COR-L47 (cell line): ENCODE results near the gene EEFSEC.
A peak's percentile ranks its signal among the peaks of the same experiment; 100 is the strongest.

Experiments used
- DNase-seq: peaks from one replicate; lab custom pipeline; 2025; lab: John Stamatoyannopoulos, UW

The EEFSEC gene

GRCh38 chr3:128394033-128394432 lies 240.8 kb downstream of the EEFSEC start:
- no peak for DNase-seq

DNA sequence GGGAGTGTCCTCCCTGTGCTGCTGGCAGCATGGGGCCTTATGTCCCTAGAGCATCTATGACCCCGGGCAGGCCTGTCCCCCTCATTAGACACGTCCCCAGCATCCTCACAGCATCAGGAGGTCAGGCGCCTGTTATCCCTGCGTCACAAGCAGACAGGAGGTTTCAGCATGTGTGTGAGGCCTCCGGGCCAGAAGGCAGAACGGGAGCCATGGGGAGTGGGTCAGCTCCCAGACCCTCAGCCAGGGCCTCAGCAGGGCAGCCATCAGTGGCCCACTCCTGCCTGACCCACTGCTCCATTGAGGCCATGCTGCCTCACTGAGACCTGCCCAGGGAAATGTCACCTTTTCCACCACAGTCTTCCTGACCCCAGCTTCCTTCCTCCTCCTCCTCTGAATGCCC lies 241.8 kb downstream of the EEFSEC start:
- DNase-seq, result no peak

DNA sequence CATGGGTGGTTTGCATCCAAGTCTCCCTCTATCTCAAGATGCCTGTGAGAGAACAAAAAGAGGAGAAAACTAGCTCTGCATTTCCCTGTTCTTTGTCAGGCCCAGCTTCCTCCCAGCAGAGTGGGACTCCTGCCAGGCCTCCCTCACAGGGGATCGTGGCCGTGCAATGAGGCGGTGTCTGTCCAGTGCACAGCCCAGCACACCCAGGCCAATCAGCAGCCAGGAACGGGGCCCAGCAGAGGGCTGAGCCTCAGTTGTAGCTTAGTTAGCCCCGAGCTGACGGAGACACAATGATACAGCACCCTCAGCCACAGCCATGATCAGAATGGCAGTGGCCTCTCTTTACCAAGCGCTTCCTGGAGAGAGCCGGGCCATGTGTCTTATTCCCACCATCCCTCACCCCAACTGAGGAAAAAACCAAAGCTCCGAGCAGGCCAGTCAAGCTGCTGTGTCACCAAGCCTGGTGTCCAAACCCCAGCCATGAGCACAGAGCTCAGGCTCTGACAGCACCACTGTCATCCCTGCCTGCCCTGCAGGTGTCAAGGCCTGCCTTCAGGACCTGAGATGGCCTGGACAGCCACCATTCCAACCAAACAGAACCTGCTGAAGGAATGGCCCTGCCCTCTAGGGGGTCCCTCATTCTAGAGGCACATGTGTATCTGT lies 242.3 kb downstream of the EEFSEC start:
- DNase-seq, result no peak

DNA sequence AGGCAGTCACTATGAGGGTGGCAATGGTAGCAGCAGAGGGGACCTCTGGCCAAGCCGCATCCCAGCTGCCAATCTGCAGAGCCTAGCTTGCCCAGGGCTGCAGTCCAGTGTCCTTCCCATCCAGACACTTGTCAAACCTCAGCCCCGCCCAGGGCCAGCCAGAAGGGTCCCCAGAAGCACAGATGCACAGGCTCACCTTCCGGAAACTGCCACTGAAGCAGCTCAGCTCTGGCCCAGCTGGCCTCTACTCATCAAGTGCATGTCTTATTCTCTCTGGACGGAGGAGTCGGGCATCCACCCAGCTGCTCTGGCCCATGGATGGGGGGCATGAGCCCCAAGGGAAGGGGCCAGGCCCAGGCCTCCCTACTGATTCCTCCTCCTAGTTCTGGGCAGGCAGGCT lies 244.2 kb downstream of the EEFSEC start:
- DNase-seq, result no peak

DNA sequence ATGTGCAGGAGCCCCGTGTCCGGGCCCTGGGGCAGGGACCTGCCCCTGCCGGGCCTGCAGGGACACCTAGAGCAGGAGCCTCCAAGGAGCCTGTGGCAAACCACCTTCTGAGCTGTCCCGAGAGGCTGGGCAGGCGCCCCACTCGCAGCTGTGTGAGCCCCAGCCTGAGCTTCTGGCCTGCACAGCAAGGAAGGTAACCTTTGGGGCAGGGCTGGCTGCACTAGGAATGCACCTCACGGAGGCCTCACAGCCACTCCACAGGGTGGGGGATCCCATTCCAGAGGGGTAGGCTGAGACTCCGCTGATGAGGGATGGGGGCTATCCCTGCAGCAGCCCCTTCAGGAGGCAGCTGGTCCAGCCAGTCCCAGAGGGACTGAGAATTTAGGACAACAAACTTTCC lies 245.3 kb downstream of the EEFSEC start:
- DNase-seq, result no peak

- no peak for DNase-seq
These were observed 246.1 kb downstream of the EEFSEC start for GRCh38 chr3:128399221-128399915.

DNA sequence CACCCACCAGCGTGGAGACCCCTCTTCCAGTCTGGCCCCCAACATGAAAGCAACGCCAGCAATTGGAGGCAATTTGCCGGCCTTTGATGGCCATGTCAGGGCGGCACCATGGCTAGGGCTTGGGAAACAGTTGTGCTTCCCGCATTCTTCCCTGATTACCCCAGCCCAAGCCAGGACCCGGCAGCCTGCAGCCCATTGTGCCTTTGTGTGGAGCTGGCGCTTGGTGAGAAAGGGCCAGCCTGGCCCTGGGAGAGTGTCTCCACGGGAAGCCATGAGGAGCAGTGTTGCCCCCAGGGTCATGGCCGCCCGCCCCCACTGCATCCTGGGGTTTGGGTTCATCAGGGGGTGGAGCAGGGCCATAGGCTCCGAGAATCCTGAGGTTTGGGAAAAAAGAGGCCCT lies 247.4 kb downstream of the EEFSEC start:
- no peak for DNase-seq

GRCh38 chr3:128402319-128402718 lies 249.0 kb downstream of the EEFSEC start:
- DNase-seq, result no peak

DNA sequence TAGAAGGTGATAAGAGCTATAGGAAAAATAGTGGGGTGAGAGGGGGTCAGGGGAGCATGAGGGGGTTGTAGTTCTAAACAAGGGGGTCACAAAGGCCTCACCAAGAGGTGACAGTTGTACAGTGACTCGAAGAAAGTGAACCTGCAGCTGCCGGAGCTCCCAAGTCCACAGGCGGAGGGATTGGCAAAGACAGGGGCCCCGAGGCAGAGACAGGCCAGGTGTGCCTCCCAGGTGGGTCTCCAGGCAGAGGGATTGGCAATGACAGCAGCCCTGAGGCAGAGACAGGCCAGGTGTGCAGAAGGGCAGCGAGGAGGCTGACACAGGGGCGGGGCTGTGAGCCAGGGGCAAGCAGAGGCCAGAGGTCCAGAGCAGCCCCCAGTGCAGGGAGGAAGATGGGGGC lies 249.7 kb downstream of the EEFSEC start:
- peak; percentile 60 for DNase-seq

DNA sequence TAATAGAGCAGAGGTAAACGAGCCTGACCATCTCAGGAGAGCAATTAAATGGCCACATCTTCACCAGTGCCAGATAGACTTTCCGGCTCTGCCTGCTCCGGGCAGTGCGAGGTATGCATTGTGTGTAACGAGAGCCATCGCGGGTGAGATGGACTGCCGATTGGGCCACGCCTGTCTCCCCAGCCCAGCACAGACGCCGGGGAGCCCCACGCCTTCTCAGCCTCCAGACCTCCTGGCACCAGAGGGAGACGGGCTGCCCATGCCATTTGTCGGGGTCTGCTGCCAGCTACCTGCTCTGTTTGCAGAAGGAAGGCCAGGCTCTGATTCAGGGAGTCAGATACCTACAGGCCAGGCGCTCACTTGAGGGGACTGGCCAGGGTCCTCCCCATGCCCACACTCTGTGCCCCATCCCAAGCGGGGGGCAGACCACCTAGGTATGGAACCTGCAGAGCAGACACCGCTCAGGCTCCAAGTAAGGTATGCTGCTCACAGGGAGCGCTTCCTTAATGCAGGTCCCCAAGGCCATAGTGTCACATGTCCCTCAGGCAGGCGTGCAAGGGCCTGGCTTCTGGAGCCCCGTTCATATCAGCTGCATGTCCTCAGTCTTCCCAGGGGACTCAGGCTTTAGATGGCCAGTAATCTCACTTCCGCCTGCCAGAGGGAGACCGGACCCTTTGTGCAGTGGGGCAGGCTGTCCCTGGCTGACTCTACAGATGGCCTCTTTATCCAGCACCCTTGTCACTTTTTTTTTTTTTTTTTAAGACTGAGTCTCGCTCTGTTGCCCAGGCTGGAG lies 251.2 kb downstream of the EEFSEC start:
- DNase-seq, result peak; percentile 86

DNA sequence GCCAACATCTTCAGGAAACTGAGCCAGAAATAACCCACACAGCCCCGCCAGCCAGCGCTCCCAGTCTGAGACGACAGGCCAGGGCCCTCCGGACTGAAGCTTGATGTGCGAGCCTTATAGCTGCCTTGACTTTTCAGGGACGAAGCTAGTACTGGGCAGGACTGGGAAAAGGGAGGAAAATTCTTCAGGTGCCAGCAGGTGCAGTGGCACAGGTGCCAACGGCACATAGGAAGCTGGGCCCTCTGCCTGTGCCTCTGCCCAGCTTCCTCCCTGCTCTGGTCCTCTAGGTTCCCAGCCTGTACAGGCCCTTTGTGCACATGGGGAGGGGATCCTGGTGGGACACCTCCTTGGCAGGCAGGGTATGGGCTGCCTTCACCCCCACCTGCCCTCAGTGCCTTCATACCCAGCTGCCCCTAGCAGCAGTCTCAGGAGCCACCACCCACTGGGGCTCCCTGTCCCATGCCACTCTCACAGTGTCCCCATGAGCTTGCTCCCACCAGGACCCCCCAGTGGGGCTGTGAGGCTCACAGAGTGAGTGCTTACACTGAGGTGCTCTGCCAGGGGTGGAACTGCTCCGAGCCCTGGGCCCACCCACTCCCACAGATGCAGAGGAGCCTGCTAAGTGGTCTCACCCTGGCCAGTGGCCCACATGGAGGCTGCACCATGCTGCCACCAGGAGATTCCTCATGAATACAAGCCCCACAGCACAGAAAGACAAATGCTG lies 252.4 kb downstream of the EEFSEC start:
- DNase-seq, result no peak

DNA sequence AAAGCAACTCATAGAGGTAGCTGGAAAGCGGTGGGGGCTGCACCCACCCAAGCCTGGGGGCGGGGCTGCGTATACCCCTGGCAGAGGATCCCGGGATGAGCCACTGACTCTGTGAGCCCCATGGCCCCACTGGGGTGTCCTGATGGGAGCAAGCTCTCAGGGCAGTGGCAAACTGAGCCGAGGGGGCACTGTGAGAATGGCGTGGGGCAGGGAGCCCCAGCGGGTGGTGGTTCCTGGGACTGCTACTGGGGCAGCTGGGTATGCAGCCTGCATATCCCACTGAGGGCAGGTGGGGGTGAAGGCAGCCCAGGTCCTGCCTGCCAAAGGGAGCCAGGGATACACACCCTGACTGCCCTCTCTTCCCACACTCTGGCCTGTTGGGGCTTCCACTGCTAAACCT lies 254.0 kb downstream of the EEFSEC start:
- DNase-seq, result no peak

- DNase-seq, result no peak
These were observed 254.9 kb downstream of the EEFSEC start for GRCh38 chr3:128408012-128408692.

DNA sequence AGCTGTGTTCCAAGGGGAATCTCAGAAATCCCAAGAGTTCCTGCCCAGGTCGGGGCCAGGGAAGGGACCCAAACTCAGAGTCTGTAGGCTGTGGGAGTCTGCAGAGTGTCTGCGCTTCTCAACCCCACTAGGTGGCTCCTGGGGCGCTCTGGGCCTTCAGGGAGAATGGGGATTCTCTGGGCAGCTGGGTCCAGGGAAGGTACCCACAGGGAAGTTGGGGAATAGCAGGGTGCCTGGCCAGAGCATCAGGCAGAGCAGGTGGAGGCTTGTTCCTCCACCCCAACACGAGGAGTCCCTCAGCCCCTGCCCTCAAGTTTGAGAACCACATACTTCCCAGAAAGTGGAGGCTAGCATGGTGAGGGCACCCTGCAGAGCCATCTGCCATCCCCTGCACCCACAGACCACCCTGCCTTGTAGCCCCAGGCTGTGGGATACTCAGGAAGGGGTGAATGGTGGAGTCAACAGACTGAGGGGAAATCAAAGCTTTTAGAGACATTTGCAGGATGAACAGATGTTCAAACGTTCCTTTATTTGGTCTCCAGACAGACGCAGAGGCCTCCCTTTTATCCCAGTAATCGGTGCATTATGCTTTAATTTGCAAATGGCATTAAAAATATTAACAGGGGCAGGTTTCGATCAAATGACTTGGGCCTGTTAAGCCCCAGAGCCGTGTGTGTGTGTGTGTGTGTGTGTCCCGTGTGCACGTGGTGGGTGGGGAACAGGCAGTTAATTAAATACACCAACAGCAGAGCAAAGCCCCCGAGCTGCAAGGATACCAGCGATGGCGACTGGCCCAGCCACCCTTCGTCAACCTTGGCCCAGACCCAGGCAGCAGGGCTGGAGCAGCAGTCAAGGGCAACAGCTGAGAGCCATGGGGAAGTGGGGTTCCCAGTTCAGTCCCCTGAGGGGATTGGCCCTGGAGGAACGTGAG lies 255.7 kb downstream of the EEFSEC start:
- DNase-seq, result no peak

- no peak for DNase-seq
These were observed 256.6 kb downstream of the EEFSEC start for GRCh38 chr3:128409624-128410581.

GRCh38 chr3:128410669-128411573 lies 257.6 kb downstream of the EEFSEC start:
- DNase-seq, result no peak

- no peak for DNase-seq
These were observed 258.3 kb downstream of the EEFSEC start for GRCh38 chr3:128411574-128412064.
